Left ventricle myocardium inferior (tissue), 1 donor: Measurements from ENCODE around the gene CXCL16. TPM values are rescaled to one million over a fixed set of nuclear protein-coding genes. Genes with fewer than 3 reads are reported as not detected.

Source experiments
- DNase-seq: peaks from one replicate; pipeline ENCODE4 v3.0.0-alpha.2; 2020
- H3K27ac ChIP-seq: fragments of 200-600 bp; replicated peaks from 2 replicates; pipeline ENCODE4 v1.8.0; 2021
- H3K27me3 ChIP-seq: fragments of 200-600 bp; 2 replicates; pipeline ENCODE4 v1.8.0; 2021; ENCODE audit warnings: low read depth
- H3K36me3 ChIP-seq: fragments of 200-600 bp; 2 replicates; pipeline ENCODE4 v1.8.0; 2021
- H3K4me1 ChIP-seq: fragments of 200-600 bp; 2 replicates; pipeline ENCODE4 v1.8.0; 2021
- H3K4me3 ChIP-seq: fragments of 200-600 bp; 2 replicates; pipeline ENCODE4 v1.8.0; 2021; ENCODE audit warnings: mild to moderate bottlenecking, moderate library complexity
- H3K9me3 ChIP-seq: fragments of 200-600 bp; replicated peaks from 2 replicates; pipeline ENCODE4 v1.8.0; 2021
- intact Hi-C: fragments of 100-400 bp; cut with micrococcal nuclease; formaldehyde crosslinking; loops from one replicate; pipeline ENCODE4 v1.11.0; 2022
- total RNA-seq: library from RNA; stranded (reverse); fragmentation: NEBNext Ultra II Directional; extraction: Animal tissue kit (Norgen Biotek cat#: 25700); gene quantifications from one replicate; pipeline ENCODE4 v1.2.1, GENCODE V29; 2021
- TF ChIP-seq, protein P1 (sequence below): fragments of 200-600 bp; IDR thresholded peaks from 2 replicates; pipeline ENCODE4 v1.8.0; 2021; ENCODE audit warnings: antibody characterized with exemption, mild to moderate bottlenecking, borderline replicate concordance
- donor health status: DM: no; HTN: yes; CAD: no; lungs with severe emphysema.

The CXCL16 gene
- total RNA-seq, 1 donor from 2014 or later: 3.1 TPM

- Histone ChIP-seq H3K4me3 (no peak within 1 kb of the TSS), H3K4me1 (no peaks in the 10 kb centered on the region), H3K27me3 (peaks cover 55% of the 10 kb centered on the region), H3K27ac (no peak within 1 kb of the TSS), H3K9me3 (no peaks in the 10 kb centered on the region), H3K36me3 (no peaks in the 10 kb centered on the region)
- DNase-seq: no peak
- TF ChIP-seq, protein P1, sequence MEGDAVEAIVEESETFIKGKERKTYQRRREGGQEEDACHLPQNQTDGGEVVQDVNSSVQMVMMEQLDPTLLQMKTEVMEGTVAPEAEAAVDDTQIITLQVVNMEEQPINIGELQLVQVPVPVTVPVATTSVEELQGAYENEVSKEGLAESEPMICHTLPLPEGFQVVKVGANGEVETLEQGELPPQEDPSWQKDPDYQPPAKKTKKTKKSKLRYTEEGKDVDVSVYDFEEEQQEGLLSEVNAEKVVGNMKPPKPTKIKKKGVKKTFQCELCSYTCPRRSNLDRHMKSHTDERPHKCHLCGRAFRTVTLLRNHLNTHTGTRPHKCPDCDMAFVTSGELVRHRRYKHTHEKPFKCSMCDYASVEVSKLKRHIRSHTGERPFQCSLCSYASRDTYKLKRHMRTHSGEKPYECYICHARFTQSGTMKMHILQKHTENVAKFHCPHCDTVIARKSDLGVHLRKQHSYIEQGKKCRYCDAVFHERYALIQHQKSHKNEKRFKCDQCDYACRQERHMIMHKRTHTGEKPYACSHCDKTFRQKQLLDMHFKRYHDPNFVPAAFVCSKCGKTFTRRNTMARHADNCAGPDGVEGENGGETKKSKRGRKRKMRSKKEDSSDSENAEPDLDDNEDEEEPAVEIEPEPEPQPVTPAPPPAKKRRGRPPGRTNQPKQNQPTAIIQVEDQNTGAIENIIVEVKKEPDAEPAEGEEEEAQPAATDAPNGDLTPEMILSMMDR: no peak
- intact Hi-C loops: no loop called here
These were observed 31.9 kb upstream of the CXCL16 start, which contains the start of gene TM4SF5 for GRCh38 chr17:4771519-4772234. TSS of gene TM4SF5 (plus strand) at chr17:4771886. CDS start at chr17:4771923, 37 bp downstream.

GRCh38 chr17:4769628-4770027 lies 29.9 kb upstream of the CXCL16 start:
- H3K4me1 ChIP-seq: no peaks in the 10 kb centered on the region
- H3K27ac ChIP-seq: no peak overlapping the region
- DNase-seq: no peak
- no peaks in the 10 kb centered on the region for H3K9me3 ChIP-seq
- TF ChIP-seq, protein P1: no peak
- no peak overlapping the region for H3K4me3 ChIP-seq
- no peaks in the 10 kb centered on the region for H3K36me3 ChIP-seq
- intact Hi-C loops: no loop called here
- H3K27me3 ChIP-seq: peaks cover 42% of the 10 kb centered on the region

DNA sequence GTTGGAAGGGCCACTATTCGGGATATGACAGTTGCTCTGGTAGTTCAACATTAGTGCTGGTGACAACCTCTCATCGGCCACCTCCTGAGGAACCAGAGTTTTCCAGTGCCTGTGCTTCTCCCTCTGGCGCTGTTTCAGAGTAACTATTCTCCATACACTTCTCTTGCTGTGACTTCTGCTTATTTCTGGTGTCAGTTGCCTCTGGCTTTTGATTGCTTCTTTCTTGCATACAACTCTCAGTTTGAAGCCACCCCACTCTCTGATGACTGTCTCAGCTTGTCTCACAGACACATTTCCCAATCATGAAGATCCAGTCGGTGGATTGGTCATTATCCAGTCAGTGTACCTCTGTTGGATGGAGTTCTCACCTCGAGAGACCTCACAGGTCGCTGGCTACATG lies 28.6 kb upstream of the CXCL16 start:
- no peak overlapping the region for H3K27ac ChIP-seq

GRCh38 chr17:4766723-4767122 lies 27.0 kb upstream of the CXCL16 start:
- TF ChIP-seq, protein P1: no peak
- peak overlapping the region; percentile 44 for H3K27ac ChIP-seq
- intact Hi-C loops: no loop called here
- DNase-seq: no peak
- H3K27me3 ChIP-seq: peaks cover 14% of the 10 kb centered on the region
- no peak overlapping the region for H3K4me3 ChIP-seq
- no peaks in the 10 kb centered on the region for H3K9me3 ChIP-seq
- H3K4me1 ChIP-seq: no peaks in the 10 kb centered on the region
- H3K36me3 ChIP-seq: no peaks in the 10 kb centered on the region

More for the DNA sequence above, 28.6 kb upstream of the CXCL16 start:
- Histone ChIP-seq H3K9me3 (no peaks in the 10 kb centered on the region), H3K36me3 (no peaks in the 10 kb centered on the region), H3K4me1 (no peaks in the 10 kb centered on the region), H3K4me3 (no peak overlapping the region), H3K27me3 (peaks cover 29% of the 10 kb centered on the region)
- TF ChIP-seq, protein P1: no peak
- no peak for DNase-seq
- intact Hi-C loops: no loop called here

DNA sequence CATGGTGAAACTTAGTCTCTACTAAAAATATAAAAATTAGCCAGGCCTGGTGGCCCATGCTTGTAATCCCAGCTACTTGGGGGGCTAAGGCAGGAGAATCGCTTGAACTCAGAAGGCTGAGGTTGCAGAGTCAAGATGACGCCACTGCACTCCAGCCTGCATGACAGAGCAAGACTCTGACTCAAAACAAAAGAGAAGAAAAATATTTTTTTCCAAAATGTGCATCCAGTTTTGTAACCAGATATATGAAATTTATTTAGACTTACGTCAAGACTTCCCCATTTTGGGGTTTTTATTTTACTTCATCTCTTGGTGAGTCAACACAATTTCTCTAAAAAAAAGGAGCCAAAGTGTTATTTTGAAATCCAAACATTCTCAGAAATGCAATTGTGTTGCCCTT lies 26.5 kb upstream of the CXCL16 start:
- H3K4me3 ChIP-seq: no peak overlapping the region
- H3K9me3 ChIP-seq: no peaks in the 10 kb centered on the region
- no peaks in the 10 kb centered on the region for H3K36me3 ChIP-seq
- peaks cover 14% of the 10 kb centered on the region for H3K27me3 ChIP-seq
- H3K27ac ChIP-seq: peak overlapping the region; percentile 44
- no peaks in the 10 kb centered on the region for H3K4me1 ChIP-seq
- intact Hi-C loops: no loop called here
- TF ChIP-seq, protein P1: no peak
- no peak for DNase-seq
